HG03159 (cell line): ENCODE measurements around the gene NOL4L.

Experiments
- ATAC-seq: cut with Tn5 transposase; IDR thresholded peaks from one replicate; pipeline ENCODE4 v1.9.1; 2021; ENCODE audit warnings: mild to moderate bottlenecking, moderate library complexity; ENCODE audit not compliant: unreplicated experiment

NOL4L gene

DNA sequence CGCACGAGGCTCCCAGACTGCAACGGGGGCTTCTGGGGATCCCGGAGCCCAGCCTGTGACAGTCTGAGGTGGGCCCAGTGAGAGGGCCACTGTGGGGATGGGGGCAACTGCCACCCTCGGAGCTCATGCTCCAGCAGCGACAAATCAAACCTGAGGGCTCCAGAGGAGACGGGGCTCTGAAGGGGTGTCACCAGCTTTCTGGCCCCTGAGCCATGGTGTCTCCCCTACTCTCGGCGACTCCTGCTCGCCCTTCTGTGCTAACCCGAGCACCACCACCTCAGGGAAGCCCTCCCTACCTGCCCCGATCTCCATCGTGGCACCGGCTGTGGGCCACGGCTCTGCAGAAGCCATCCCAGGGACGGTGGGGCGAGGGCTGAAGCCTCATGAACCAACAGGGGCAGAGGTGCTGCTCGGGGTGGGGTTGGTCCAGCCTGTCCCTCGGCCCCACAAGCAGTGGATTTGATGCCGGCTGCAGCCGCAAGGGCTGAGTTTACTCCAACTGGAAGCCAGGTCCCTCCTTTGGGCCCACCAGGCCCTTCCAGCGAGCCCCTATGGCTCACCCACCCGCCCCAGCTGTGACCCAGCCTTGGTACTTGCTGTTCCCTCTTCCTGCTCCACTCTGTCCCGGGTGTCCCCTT, 124.3 kb downstream of the NOL4L start:
- ATAC-seq = no peak

DNA sequence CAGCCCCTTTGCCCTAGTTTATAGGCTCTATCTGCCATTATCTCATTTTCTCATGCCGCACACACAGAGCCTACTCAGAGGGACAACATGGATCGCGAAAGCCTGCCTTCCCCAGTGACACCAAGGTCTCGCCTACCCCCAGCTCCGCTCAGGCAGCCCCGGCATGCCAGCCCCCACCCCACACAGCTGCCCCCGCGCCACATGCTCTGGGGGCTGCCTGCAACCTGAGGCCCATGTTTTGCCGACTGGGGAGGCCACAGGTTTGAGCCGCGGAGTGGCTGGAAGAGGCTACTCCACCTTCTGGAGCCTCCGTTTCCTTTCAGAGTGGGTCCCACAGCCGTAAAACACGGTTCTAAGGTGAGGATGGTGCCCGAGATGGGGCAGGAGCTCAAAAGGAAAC, 124.9 kb downstream of the NOL4L start:
- no peak for ATAC-seq

DNA sequence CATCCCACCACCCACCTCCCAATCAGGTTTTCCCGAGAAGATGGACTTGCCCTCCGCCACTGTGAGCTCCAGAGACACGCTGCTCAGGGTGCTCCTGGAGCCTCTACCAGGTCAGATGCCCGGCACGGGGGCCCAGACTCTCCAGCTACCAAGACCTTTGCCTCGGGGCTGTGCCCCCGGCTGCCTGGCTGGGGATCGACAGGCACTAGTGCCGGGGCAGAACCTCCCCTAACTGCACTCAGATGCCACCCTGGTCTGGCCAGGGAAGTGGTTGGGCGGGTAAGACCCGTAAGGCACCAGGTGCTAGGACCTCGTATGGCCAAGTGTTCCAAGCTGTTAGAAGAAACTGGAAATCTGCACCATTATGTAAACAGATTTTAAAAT, 126.3 kb downstream of the NOL4L start:
- ATAC-seq = no peak

DNA sequence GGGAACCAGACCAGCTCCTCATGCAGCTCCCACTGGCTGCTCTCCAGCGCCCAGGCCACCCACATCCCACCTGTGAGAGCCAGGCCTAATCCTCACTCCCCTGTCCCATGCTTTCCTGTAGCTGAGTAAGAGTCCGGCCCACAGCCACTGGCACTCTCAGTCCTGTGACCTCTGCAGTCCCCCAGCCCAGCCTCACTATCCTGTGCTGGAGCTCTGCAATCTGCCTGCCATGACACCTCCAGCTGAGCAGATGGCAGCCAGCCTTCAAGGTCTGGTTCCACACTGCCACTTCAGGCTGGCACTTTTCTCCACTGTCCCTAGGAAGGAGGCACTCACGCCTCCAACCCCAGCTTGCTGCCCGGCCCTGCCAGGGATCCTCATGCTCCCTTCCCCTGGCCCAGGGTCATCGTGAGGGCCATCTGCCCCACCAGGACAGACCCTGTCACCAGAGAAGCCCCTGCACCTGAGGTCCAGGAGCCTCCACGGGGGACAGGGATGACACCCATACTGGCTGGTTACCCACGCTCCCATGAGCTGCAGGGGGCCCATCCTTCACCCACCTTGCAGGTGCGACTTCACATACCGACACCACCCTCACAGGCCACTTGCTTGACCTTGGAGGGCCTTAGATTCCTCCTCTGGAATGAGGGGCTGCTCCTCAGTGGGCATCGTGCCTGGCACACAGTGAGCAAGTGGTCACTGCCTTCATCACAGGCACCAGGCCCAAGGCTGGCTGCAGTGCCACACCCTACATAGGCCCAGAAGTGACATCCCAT, 126.9 kb downstream of the NOL4L start:
- no peak for ATAC-seq

DNA sequence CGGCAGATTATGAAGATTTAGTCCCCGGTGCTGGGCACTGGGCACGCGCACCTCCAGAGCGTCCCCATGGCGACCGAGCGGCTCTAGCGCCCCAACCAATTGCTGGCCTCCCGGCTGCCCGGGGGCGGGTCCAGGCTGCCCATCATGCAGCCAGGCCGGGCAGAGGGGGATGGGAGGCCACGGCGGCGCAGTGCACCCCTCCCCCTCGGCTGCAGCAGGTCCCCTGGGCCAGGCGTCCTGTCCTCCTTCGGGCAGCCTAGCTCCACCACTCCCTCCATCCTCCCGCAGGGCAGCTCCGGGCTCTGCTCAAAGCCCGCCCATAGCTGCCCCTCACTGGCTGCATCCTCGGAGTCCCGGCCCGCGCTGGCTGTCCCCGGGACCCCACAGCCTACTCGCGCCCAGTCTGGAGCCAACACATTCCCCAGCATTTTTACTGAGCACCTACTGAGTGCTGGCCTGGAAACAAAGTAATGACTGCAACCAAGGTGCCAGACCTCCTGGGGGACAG, 127.6 kb downstream of the NOL4L start:
- ATAC-seq = peak; percentile 48

DNA sequence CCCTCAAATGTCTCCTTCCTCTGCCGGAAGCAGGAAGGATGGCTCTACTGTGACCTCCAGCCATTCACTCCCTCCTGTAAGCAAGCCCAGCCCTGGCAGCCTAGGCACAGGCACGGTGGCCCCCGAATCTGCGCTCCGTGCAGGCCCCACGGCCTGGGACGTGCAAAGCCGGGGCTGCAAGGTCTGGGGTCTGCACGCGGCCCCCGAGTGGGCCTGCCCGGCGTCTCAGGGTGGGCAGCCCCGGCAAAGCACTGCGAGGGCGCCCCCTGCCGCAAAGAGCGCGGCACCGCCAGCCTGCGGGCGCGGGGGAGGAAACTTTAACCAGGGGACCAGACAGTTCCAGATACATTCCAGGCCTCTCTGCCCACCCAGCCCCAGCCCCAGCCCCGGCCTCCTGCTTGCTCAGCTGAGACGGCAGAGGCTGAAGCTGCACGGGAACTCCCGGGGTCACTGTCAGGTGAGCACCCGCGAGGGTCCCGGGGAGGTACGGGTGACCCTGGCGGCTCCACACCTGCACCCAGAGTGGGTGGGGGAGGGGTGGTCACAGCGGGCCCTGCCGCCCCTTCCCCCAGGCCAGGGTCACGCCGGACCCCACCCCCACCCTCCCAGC, 128.2 kb downstream of the NOL4L start:
- ATAC-seq = peak; percentile 13

DNA sequence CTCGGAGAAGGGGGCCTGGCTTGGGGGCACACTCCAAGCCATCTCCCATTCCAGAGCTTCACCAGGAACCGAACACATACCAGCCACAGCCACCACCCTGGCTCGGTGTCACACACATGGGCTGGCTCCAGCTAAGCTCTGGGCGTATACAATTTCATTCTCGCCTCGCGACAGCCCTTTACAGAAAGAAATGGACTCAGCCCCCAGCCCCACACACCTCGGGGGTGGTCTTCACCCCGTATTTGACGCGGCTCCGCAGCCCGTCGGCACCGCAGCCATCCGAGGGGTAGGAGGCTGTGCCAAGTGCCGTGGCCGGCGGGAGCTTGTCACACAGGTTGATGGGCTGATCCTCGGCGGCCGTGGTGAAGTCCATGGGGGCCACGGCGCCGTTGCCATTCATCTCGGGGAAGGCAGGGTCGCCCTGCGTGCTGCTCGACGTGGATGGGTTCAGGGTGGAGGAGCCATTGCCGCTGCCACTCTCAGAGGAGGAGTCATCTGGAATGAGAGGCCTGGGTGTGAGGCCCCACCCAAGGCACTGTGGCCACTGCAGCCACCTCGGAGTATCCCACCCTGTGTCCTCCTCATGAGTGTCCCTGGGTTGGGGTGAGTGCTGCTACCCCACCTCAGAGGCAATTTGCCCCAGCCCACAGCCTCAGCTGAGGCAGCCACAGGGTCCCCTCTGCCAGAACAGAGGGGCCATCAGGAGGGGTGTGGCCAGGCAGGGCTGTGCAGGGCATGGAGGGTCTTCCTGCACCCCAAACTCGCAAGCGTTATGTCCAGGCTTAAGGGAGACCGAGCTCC, 129.0 kb downstream of the NOL4L start:
- ATAC-seq = no peak

DNA sequence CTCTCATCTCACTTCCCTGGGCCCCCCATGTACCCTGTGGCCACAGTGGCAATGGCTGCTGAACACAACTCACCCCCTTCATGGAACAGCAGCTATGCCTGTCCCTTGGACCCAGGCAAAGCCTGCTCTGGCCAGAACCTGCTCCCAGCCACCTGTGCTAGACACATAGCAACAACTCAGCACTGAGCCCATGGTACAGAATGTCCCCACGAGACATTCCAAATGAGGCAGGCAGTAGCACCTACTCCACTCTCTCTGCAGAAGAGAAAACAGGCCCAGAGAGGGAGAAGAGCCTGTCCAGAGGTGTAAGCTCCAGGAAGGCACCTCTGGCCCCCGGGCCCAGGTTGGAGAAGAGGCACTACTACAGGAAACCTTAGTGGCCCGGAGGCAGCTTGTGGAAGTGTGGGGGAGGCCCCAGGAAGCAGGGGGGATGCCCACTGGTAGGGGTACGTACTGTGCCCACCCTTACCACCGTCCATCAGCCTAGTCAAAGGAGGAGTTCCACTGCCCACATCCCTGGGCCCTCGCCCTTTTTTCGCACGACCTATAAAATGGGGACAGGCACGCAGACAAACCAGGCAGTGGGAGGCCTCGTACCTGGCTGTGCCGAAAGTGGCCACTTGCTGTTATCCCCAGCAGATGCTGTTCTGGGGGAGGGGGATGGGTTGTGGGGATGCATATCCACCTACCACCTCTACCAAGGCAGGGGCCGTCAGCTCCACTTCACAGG, 129.8 kb downstream of the NOL4L start:
- no peak for ATAC-seq

DNA sequence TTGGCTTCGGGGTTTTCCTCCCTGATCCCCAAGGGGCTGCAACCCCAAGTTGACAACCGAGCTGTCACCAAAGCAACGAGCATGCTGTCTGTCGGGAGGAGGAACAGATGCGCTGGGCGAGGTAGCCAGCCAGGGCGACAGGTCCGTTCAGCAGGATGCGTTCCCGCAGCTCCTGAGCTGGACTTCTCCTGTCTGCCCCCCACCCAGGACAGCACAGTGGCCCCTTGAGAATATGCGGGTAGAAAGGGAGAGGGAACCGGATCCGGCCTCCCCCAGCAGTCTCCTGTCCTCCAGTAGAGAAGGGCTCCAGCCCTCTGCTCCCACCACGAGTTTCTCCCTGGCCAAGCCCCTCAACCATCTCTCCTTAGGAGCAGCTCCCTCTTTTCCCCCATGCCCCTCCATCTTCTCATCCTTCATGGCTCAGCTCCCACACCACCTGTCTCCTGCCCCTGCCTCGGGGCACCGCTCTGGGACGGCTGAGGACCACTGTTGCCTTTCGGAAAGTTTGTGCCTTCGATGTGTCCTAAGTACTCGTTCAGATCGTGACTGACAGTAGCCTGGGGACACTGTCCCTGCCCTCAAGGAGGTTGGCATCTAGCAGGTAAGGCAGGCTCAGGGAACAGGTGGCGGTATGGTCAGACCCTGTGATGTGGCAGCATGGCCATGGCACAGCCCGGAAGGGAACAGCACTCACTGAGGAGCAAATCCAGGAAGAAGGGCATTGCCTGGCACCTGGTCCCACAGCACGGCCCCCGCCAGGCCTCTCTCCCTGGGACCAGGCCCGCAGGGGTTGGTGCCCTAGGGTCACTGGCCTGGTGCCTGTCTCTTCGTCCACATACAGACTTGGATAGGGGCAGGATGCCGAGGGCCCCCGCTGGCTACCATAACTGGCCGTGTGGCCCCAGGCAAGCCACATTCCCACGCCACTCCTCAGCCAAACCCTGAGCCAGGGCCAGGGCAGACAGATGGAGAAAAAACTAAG, 130.7 kb downstream of the NOL4L start:
- no peak for ATAC-seq

DNA sequence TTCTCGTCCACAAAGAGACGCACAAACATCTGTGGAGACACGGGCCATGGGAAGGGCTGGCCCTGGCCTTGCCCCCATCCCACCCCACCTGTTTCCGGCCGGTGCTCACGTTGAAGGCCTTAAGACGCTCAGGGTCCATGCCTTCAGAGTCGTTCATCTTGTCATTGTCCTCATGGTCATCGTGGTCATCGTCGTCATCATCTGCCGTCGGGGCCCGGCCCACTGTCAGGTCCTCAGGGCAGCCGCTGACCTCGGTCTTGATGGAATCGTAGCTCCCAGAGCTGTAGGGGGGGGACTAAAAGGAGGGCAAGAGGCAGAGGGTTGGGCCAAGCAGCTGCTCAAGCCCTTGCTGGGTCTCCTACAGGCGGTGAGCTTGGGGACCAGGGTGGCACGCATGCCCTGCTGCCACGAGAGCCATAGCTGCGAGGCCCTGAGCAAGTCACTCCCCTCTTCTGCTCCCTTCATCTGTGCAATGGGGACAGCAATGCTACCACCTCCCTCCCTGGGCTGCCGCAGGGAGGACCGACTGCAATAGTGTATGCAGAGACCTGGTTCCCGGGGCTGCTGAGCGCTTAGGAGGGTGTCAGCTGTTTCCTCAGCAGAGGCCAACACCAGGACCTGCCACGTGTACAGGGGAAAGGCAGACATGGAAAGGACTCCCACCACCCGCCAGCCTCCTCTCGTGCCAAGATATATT, 131.5 kb downstream of the NOL4L start:
- no peak for ATAC-seq

DNA sequence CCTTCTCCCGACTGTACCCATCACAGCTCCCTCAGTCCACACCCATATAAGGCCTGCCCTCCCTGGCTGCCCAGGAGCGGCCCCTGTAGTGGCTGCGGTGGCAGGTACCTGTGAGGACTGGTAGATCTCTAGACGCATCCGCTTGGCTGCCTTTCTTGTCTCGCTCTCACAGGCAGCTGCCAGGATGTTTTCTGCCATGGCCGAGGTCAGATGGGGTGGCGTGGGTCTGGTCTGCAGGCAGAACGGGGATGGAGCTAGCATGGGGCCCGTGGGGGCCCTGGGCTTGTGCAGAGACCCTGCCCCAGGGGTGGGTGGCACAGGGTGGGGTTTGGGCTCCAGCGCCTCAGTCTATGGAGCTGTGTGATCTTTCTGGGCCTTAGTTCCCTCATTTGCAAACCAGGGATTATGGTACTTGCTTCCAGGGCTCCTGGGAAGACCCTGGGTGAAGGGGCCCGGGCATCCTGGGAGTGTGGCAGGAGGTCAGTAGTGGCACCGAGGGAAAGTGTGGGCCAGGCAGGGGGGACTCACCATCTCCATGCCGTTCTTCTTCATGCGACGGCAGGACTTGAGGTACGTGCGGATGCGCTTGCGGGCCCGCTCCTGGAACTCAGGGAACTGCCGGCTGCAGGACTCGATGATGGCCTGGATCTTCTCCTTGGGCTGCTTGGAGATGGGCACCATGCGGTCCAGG, 132.2 kb downstream of the NOL4L start:
- ATAC-seq = no peak

DNA sequence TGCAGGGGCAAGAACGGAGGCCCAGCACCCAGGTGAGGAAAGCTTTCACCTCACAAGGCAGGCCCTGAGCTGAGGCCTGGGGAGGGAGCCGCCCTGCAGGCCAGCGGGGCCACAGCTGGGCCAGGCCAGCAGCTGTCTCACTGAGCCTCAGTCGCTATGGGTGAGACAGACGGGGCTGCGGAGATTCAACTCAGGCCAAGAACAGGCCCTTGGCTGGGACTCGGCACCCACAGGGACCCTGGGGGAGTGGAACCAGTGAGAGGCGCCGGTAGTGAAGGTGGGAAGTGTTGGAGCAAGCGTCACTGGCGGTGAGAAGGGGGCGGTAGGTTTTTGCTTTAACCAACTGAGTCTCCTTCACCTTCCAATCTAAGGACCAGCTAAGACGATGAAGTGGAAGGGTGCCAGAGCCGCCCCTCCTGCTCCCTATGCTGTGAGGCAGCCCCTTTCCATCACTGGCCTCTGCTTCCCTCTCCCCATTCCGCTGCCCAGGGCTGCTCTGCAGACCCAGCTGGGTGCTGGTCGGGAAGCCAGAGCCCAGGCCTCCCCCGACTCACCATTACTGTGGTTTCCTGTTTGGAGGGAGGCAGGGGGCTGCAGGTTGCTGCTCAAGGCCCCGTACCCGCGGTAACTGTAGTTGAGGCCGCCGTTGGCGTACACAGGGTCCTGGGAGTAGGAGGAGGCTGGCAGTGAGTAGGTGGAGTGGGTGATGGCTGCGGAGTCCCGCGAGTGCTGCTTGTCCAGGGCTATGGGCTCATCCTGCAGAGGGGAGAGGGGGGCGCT, 133.3 kb downstream of the NOL4L start:
- ATAC-seq = no peak

DNA sequence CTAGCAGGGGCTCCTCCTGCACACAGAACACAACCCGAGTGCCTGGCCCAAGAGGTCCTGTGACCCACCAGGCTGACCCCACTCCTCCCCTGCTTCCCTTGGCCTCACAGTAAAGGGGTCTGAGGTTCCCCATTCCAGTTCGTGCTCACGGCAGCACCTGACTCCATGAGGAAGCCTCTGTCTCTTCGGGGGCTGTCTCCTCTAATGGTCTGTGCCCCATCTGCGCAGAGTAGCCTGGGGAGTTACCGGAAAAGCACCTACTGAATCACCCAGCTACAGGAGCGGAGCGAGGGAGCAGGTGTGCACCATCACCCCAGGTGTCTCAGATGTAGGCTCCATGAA, 133.8 kb downstream of the NOL4L start:
- no peak for ATAC-seq

DNA sequence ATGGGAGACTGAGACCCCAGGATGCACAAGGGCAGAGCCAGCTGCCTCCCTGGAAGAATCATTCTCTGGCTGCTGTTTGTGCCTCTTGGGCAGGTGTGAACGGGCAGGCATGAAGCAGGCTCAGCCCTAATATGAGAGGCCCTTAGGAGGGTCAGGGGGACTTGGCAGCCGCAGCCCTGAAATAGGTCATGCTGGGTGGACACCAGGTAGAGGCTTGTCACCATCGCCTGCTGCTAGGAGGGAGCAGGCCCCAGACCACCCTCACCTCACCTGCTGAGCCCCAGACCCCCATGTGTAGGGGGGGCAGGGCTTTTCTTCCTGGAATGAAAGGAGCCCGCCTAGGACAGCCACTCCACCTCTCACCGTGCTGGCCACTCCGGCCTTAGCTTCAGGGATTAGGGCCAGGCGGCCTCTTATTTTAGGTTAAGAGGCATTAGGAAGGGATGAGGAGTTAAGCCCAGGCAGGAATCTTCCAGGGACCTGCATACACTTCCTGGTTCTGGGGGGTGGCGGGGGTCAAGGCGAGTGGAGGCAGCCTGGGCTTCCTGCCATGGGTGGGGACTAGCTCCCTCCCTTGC, 134.6 kb downstream of the NOL4L start:
- no peak for ATAC-seq

DNA sequence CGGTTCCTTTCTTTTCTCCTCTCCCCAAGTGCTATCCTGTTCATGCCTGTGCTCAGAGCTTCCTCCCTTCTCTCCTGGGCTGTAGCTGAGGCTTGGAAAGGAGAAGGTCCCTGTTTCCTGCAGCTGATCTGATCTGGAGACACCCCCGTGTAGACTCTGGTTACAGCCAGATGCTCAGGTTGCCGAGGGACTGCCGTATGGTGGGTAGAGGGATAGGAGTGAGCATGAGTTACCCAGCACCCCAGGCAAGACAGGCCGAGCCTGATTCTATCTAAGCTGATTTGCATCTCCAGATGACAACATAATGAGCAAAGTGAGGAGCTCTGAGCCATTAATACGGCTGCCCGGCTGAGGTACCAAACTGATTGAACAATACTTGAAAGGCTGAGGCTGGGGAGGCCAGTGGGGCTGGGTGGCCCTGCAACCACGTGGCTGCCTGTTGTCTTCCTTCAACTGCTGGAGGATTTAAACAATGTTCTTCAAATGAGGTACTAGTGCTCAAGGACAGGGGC, 135.2 kb downstream of the NOL4L start:
- no peak for ATAC-seq

DNA sequence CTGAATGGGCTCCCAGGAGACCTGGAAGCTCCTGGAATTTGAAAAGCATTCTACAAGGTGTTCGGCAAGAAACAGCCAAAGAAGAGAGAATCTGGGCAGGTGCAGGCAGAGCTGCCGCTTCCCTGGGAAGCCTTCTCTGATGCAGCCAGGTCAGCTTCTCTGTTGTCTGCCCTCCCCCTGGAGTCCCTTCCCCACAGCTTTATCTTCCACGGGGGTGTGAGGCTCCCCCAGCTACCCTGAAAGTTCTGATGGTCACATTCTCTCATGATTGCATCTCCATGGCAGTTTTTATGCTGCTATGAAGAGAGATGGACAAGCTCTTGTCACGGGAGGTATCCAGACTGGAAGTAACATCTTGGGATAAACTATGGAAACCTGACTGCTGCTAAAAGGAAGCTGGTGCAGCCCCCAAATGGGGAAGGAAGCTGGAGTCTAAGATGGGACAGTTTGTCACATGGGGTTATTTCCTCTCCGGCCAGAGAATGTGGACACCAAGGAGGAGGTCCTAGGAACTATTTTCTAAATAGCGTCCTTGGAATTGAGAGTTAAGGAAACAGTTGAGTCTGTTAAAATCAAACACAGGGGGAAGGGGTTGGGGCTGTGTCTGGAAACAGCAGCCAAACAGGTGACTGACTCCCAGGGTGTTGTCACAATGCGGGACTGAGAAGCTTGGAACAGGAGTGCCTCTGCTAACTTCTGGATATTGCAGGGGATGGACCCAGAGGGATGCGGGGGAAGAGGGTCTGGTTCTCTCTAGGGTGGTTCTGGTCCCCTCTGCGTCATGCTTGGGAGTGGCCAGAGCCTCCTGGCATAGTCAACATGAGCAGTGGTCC, 135.9 kb downstream of the NOL4L start:
- no peak for ATAC-seq
